Measurements from ENCODE around the gene SEMA6D.

DNA sequence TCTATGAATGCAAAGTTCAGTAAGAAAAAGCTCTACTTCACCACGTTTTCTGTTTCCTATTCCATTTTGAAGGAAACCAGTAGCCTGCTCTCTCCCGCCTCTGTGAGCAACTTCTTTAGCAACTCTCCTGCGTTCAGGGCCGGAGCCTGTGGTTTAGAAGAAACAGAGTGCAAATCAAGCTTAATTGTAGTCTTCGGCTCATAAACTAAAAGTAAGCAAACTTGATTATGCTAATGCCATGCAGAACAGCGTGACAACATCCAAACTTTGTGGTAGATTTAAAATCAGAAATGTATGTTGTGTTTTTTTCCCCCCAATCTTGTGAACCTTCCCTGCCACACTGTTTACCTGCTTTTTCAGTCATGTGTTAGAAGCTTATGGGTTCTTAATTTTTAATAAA lies 87.4 kb downstream of the SEMA6D start:
- TF ChIP-seq BMI1 (IDR thresholded peaks at IDR 0.05; ENCODE audit: borderline replicate concordance) (no peak), POLR2AphosphoS5 (IDR thresholded peaks at IDR 0.05; ENCODE audit: low read length) (no peak), CHD2 (IDR thresholded peaks at IDR 0.05; ENCODE audit: borderline replicate concordance, low read depth, low read length) (no peak), YBX1 (IDR thresholded peaks at IDR 0.05) (no peak), MYC (IDR thresholded peaks at IDR 0.05; ENCODE audit: insufficient read depth, insufficient read length, insufficient replicate concordance, low read length, severe bottlenecking) (no peak), HCFC1 (IDR thresholded peaks at IDR 0.05; ENCODE audit: low read length) (no peak), WRNIP1 (IDR thresholded peaks at IDR 0.05; ENCODE audit: borderline replicate concordance, low read depth, low read length) (no peak), FOS (IDR thresholded peaks at IDR 0.05; ENCODE audit: borderline replicate concordance, extremely low read depth, insufficient read length) (no peak)
- TF ChIP-seq, protein P1, sequence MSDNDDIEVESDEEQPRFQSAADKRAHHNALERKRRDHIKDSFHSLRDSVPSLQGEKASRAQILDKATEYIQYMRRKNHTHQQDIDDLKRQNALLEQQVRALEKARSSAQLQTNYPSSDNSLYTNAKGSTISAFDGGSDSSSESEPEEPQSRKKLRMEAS (IDR thresholded peaks at IDR 0.05; ENCODE audit: low read depth, low read length): no peak
